Measurements from ENCODE around the gene NAP1L1.

The NAP1L1 gene, protein sequence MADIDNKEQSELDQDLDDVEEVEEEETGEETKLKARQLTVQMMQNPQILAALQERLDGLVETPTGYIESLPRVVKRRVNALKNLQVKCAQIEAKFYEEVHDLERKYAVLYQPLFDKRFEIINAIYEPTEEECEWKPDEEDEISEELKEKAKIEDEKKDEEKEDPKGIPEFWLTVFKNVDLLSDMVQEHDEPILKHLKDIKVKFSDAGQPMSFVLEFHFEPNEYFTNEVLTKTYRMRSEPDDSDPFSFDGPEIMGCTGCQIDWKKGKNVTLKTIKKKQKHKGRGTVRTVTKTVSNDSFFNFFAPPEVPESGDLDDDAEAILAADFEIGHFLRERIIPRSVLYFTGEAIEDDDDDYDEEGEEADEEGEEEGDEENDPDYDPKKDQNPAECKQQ

DNA sequence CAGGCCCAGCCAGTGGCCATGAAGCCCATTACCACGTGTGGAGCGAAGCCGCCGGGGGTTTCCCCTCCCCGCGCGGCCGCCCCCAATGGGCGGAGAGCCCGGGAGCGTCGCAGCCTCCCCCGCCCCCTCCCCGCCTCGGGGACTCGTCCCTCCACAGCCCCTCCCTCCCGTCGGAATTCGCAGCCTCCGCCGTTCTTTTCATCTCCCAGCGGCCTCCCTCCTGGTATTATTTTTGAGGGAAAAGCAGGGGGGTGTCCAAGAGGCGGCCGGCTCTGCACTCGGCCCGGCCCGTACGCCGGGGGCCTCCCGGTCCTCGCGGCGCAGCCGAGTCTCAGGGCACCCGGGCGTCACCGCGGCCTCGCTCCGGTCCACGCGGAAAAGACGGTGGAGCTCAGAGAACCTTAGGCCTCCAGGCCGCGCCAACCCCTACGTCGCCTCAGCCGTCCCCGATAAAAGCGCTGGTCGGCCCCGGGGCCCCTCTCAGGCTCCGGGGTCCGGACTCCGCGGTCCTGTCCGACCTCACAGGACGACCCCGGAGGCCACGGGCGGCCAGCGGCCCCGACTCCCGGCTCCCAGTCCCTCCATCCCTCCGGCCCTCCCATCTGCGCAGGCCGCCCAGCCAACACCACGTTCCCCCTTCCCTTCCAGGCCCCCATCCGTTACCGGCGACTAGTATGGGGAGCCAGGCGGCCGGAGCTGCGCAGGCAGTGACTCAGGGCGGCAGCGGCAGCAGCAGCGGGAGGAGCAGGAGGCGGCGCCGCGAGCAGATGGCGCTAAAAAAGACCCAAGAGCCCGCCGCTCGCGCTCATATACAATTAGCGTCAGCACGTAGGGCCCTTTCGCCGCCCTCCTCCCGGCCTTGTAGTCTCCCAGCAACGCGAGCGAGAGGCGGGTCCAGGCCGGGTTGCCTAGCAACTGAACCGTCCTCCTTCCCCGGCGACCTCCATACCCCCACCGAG is at the start of gene NAP1L1:
TSS of gene NAP1L1 (minus strand) at position 782 of the 959 bp plus-strand sequence. CDS start 10,466 bp downstream, outside the sequence.
- Histone ChIP-seq H3K4me3 (ENCODE audit: low read length) (peak within 1 kb of the TSS; percentile 100), H3K4me1 (ENCODE audit: insufficient read depth, low read length) (peaks cover 33% of the 10 kb centered on the region), H3K27me3 (ENCODE audit: insufficient read depth, low read length) (no peaks in the 10 kb centered on the region), H3K9me3 (ENCODE audit: insufficient read depth, low read depth, low read length) (no peaks in the 10 kb centered on the region), H3K36me3 (ENCODE audit: insufficient read depth, low read depth, low read length) (peaks cover 37% of the 10 kb centered on the region), H3K27ac (ENCODE audit: low read length) (peak within 1 kb of the TSS; percentile 95), H3K9ac (ENCODE audit: low read depth, low read length) (peak within 1 kb of the TSS; percentile 99)

DNA sequence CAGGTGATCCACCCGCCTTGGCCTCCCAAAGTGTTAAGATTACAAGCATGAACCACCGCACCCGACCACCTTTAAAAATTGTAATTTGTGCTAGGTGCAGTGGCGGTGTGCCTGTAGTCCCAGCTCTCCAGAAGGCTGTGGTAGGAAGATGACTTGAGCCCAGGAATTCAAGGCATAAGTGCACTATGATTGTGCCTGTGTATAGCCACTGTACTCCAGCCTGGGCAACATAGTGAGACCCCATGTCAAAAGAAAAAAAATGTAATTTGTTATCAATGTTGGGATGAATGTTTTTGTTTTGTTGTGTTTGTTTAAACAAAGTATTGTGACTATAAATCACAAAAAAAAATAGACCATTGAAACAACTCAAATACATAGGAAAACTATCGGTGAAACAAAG is 43.1 kb upstream of the NAP1L1 start:
- no peak overlapping the region for H3K27ac ChIP-seq (ENCODE audit: low read length)
- H3K4me1 ChIP-seq (ENCODE audit: insufficient read depth, low read length), result no peaks in the 10 kb centered on the region
- no peaks in the 10 kb centered on the region for H3K9me3 ChIP-seq (ENCODE audit: insufficient read depth, low read depth, low read length)
- no peak overlapping the region for H3K4me3 ChIP-seq (ENCODE audit: low read length)
- no peaks in the 10 kb centered on the region for H3K27me3 ChIP-seq (ENCODE audit: insufficient read depth, low read length)
- H3K36me3 ChIP-seq (ENCODE audit: insufficient read depth, low read depth, low read length), result no peaks in the 10 kb centered on the region
- no peak overlapping the region for H3K9ac ChIP-seq (ENCODE audit: low read depth, low read length)

DNA sequence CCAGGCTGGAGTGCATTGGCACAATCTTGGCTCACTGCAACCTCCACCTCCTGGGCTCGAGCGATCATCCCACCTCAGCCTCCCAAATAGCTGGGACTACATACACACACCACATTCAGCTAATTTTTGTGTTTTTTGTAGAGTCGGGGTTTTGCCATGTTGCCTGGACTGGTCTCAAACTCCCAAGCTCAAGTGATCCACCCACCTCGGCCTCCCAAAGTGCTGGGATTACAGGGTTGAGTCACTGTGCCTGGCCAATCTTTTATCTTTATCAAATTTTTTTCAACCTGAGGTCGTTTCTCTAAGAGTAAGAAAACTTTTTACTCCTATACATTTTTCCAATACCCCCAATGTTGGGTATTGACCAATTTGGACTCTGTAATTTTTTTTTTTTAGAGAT is 40.0 kb upstream of the NAP1L1 start:
- no peaks in the 10 kb centered on the region for H3K4me1 ChIP-seq (ENCODE audit: insufficient read depth, low read length)
- no peak overlapping the region for H3K27ac ChIP-seq (ENCODE audit: low read length)
- H3K36me3 ChIP-seq (ENCODE audit: insufficient read depth, low read depth, low read length), result no peaks in the 10 kb centered on the region
- no peaks in the 10 kb centered on the region for H3K27me3 ChIP-seq (ENCODE audit: insufficient read depth, low read length)
- no peak overlapping the region for H3K4me3 ChIP-seq (ENCODE audit: low read length)
- H3K9me3 ChIP-seq (ENCODE audit: insufficient read depth, low read depth, low read length), result no peaks in the 10 kb centered on the region; the same call in 1 of the 2 replicates
- no peak overlapping the region for H3K9ac ChIP-seq (ENCODE audit: low read depth, low read length)

DNA sequence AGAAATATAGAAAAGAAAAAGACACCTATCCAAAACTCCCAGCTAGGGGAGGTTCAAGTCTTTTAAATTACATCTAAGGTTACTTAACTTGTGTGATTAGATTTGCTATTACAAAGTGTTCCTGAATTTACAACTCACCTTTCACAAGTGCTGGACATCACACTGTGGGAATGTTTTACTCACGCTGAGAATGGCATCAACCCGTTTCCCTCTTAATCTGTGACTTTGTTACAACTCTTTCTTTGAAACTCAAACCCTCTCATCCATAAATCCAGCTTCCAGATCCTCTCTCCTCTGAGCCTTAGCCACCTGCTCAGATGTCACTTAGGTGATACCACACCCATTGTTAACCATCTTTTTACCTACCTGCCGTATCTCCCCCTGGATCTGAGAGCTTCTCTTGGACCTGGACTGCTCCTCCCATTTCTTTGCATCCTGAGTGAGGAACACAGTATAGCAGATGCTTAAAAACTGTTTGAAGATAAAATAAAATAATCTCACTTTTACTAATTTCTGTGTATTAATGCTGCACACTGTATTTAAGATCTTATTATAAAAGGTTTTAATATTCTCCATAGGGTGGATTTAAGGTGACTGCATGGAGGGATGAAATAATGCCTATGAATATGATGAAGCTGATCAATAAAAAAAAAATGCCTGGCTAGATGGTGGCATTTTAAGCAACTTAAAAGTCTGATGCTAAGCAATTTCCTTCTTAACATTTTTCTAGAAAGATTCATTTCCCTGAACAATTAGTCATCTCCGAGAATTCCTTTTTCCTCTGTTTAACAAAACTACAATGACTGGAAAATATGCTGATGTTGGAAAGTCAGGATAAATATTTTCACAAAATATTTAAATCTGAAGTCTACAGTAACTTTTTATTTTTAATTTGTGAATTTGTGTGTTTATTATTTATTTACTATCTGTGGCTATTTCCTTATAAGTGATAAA is 39.1 kb upstream of the NAP1L1 start:
- no peaks in the 10 kb centered on the region; the same call in 1 of the 2 replicates for H3K9me3 ChIP-seq (ENCODE audit: insufficient read depth, low read depth, low read length)
- H3K9ac ChIP-seq (ENCODE audit: low read depth, low read length), result no peak overlapping the region
- no peaks in the 10 kb centered on the region for H3K36me3 ChIP-seq (ENCODE audit: insufficient read depth, low read depth, low read length)
- no peaks in the 10 kb centered on the region for H3K4me1 ChIP-seq (ENCODE audit: insufficient read depth, low read length)
- H3K4me3 ChIP-seq (ENCODE audit: low read length), result no peak overlapping the region
- H3K27me3 ChIP-seq (ENCODE audit: insufficient read depth, low read length), result no peaks in the 10 kb centered on the region
- H3K27ac ChIP-seq (ENCODE audit: low read length), result no peak overlapping the region

DNA sequence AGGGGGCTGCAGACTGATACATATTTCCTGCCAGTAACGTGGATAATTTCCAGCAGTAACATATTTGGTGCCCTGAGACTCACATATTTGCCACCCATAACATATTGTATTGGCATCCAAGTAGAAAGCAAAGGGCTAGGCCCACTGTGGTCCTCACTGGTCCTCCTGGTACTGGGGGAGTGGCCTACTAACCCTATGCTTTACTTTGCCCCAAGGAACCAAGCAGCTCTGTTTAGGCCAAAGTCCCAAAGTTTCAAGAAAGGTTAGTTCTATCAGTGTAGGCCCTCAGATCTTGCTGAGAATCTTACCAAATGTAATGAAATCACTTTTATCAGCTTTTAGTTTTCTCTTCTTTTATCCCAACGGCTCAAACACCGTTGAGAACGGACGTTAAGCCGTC is 35.4 kb upstream of the NAP1L1 start:
- H3K4me3 ChIP-seq (ENCODE audit: low read length), result no peak overlapping the region
- H3K36me3 ChIP-seq (ENCODE audit: insufficient read depth, low read depth, low read length), result no peaks in the 10 kb centered on the region
- H3K27ac ChIP-seq (ENCODE audit: low read length), result no peak overlapping the region
- H3K9ac ChIP-seq (ENCODE audit: low read depth, low read length), result no peak overlapping the region
- H3K4me1 ChIP-seq (ENCODE audit: insufficient read depth, low read length), result no peaks in the 10 kb centered on the region
- H3K27me3 ChIP-seq (ENCODE audit: insufficient read depth, low read length), result no peaks in the 10 kb centered on the region
- no peaks in the 10 kb centered on the region; the same call in 1 of the 2 replicates for H3K9me3 ChIP-seq (ENCODE audit: insufficient read depth, low read depth, low read length)

DNA sequence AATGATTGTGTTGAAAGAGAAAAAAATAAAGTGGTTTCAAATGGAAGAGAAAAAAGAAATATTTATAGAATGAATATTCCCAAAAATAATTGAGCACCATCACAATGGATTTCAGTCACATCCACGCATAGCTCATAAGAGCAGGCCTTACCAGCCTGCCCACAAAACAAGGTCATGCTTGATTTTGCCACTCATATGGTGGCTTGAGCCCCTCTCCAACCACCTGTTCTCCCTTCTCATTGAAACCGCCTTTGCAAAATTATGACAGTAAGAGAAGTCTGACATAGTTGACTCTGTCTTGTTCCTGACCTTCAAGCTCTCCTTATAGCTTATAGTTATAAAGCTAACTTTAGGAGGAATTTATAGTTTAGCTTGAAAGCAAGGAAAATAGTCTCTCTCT is 33.3 kb upstream of the NAP1L1 start:
- H3K4me3 ChIP-seq (ENCODE audit: low read length), result no peak overlapping the region
- no peak overlapping the region for H3K9ac ChIP-seq (ENCODE audit: low read depth, low read length)
- H3K27ac ChIP-seq (ENCODE audit: low read length), result no peak overlapping the region
- H3K4me1 ChIP-seq (ENCODE audit: insufficient read depth, low read length), result no peaks in the 10 kb centered on the region; the same call in 1 of the 2 replicates
- no peaks in the 10 kb centered on the region for H3K27me3 ChIP-seq (ENCODE audit: insufficient read depth, low read length)
- H3K9me3 ChIP-seq (ENCODE audit: insufficient read depth, low read depth, low read length), result no peaks in the 10 kb centered on the region; the same call in 1 of the 2 replicates
- H3K36me3 ChIP-seq (ENCODE audit: insufficient read depth, low read depth, low read length), result no peaks in the 10 kb centered on the region

DNA sequence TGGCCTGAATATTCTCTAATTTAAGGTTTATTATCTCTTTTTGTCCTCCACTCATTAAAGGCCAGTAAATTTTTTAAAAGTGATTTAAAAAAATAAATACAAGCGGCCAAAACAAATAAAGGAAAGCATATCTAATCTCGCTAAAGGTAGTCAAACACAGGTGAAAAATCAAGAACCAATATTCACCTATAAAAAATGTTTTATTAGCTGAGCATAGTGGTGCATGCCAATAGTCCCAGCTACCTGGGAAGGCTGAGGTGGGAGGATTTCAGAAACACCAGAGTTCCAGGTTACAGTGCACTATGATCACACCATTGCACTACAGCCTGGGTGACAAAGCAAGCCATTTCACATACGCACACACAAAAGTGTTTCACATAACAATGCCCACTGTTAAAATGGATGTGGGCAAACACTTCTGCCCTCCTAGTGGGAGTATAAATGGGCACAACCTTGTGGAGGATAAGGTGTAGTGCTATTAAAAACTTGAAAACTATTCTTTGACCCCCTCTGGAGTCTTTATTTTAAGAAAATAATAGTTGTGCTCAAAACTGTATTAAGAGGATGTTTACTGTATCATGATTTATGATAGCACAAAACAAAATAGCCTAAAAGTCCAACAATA is 32.7 kb upstream of the NAP1L1 start:
- no peak overlapping the region for H3K27ac ChIP-seq (ENCODE audit: low read length)
- H3K36me3 ChIP-seq (ENCODE audit: insufficient read depth, low read depth, low read length), result no peaks in the 10 kb centered on the region
- no peaks in the 10 kb centered on the region; the same call in 1 of the 2 replicates for H3K4me1 ChIP-seq (ENCODE audit: insufficient read depth, low read length)
- H3K9me3 ChIP-seq (ENCODE audit: insufficient read depth, low read depth, low read length), result no peaks in the 10 kb centered on the region; the same call in 1 of the 2 replicates
- no peak overlapping the region for H3K4me3 ChIP-seq (ENCODE audit: low read length)
- H3K9ac ChIP-seq (ENCODE audit: low read depth, low read length), result no peak overlapping the region
- no peaks in the 10 kb centered on the region for H3K27me3 ChIP-seq (ENCODE audit: insufficient read depth, low read length)

DNA sequence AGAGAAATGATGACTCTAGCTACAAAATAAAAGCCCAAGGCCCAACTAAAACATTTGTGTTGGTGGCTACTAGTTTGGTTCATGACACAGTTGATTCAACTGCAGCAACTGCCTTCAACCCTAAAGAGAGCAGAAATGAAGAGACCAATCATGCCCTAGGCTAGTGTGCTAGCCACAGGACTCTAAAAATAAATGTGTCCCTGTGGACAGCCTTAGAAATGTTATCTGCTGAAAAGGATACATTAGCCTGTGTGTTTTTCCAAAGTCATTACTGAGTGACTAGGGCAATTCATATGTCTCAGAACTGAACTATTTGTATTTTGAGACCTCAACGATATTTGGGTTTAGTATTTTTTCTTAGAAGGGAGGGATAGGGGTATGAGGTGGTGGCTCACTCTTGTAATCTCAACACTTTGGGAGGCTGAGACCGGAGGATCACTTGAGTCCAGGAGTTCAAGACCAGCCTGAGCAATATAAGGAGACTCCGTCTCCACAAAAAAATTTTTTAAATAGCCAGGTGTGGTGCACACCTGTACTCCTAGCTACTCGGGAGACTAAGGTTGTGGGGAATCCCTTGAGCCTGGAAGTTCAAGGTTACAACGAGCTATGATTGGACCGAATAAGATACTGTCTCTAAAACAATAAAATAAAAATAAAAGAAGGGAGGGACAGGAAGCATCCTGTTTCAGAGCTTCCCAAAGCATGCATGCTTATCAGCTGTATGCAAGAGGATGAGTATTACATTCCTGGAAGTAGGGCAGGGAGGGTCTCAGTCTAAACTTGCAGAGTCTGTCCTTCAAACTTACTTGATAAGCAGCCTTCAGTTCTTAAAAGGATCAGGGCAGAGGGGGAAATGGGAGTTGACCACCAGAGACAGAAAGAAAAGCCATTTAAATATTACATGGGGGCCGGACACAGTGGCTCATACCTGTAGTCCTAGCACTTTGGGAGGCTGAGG is 29.6 kb upstream of the NAP1L1 start:
- Histone ChIP-seq H3K9ac (ENCODE audit: low read depth, low read length) (no peak overlapping the region), H3K4me3 (ENCODE audit: low read length) (no peak overlapping the region), H3K9me3 (ENCODE audit: insufficient read depth, low read depth, low read length) (no peaks in the 10 kb centered on the region), H3K4me1 (ENCODE audit: insufficient read depth, low read length) (no peaks in the 10 kb centered on the region; the same call in 1 of the 2 replicates), H3K36me3 (ENCODE audit: insufficient read depth, low read depth, low read length) (no peaks in the 10 kb centered on the region), H3K27me3 (ENCODE audit: insufficient read depth, low read length) (no peaks in the 10 kb centered on the region), H3K27ac (ENCODE audit: low read length) (no peak overlapping the region)

DNA sequence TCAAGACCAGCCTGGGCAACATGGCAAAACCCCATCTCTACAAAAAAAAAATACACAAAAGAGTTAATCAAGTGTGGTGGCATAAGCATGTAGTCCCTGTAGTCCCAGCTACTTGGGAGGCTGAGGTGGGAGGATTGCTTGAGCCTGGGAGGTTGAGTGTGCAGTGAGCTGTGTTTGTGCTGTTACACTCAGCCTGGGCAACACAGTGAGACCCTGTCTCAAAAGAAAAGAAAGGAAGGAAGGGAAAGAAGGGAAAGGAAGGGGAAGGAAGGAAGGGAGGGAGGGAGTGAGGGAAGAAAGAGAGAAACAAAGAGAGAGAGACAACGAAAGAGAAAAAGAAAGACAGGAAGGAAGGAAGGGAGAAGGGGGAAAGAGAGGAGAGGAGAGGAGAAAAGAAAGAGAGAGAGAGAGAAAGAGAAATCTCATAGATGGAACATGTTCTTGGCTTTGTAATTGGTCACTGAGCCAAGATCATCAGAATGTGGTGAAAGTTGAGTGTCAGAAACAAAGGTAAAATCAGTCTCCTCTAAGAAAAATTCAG is 26.8 kb upstream of the NAP1L1 start:
- no peak overlapping the region for H3K9ac ChIP-seq (ENCODE audit: low read depth, low read length)
- no peaks in the 10 kb centered on the region for H3K36me3 ChIP-seq (ENCODE audit: insufficient read depth, low read depth, low read length)
- no peaks in the 10 kb centered on the region for H3K27me3 ChIP-seq (ENCODE audit: insufficient read depth, low read length)
- no peaks in the 10 kb centered on the region; the same call in 1 of the 2 replicates for H3K4me1 ChIP-seq (ENCODE audit: insufficient read depth, low read length)
- no peaks in the 10 kb centered on the region for H3K9me3 ChIP-seq (ENCODE audit: insufficient read depth, low read depth, low read length)
- no peak overlapping the region for H3K4me3 ChIP-seq (ENCODE audit: low read length)
- no peak overlapping the region for H3K27ac ChIP-seq (ENCODE audit: low read length)

DNA sequence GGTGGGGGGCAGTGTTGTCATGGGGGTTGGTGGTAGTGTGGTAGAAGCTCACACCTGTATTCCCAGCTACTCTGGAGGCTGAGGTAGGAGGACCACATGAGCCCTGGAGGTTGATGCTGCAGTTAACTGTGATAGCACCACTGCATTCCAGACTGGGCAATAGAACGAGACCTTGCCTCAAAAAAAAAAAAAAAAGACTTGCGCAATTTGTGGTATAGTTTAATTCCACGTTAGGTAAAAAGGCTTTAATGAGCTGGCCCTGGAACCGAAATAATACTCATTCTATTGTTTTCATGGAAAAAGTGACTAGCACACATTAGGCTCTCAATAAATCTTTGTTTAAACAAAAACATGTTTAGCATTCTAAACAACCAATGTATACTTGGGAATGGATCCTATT is 25.4 kb upstream of the NAP1L1 start:
- H3K4me3 ChIP-seq (ENCODE audit: low read length), result no peak overlapping the region
- no peak overlapping the region for H3K9ac ChIP-seq (ENCODE audit: low read depth, low read length)
- H3K27ac ChIP-seq (ENCODE audit: low read length), result no peak overlapping the region
- H3K9me3 ChIP-seq (ENCODE audit: insufficient read depth, low read depth, low read length), result no peaks in the 10 kb centered on the region
- H3K27me3 ChIP-seq (ENCODE audit: insufficient read depth, low read length), result no peaks in the 10 kb centered on the region
- H3K4me1 ChIP-seq (ENCODE audit: insufficient read depth, low read length), result no peaks in the 10 kb centered on the region; the same call in 1 of the 2 replicates
- H3K36me3 ChIP-seq (ENCODE audit: insufficient read depth, low read depth, low read length), result no peaks in the 10 kb centered on the region

Data from iPS-20b (cell line).